Stimulated activated CD4-positive, alpha-beta T cell treated with anti-CD3 and anti-CD28 coated beads, Interleukin-1b, Interleukin-23, amount 100 ng/mL, for 48 hours (primary cell): Measurements from ENCODE around the gene CC2D1A.

Experiments used
- DNase-seq: peaks from one replicate; pipeline ENCODE4 v3.0.0-alpha.2; 2020

The CC2D1A gene

DNA sequence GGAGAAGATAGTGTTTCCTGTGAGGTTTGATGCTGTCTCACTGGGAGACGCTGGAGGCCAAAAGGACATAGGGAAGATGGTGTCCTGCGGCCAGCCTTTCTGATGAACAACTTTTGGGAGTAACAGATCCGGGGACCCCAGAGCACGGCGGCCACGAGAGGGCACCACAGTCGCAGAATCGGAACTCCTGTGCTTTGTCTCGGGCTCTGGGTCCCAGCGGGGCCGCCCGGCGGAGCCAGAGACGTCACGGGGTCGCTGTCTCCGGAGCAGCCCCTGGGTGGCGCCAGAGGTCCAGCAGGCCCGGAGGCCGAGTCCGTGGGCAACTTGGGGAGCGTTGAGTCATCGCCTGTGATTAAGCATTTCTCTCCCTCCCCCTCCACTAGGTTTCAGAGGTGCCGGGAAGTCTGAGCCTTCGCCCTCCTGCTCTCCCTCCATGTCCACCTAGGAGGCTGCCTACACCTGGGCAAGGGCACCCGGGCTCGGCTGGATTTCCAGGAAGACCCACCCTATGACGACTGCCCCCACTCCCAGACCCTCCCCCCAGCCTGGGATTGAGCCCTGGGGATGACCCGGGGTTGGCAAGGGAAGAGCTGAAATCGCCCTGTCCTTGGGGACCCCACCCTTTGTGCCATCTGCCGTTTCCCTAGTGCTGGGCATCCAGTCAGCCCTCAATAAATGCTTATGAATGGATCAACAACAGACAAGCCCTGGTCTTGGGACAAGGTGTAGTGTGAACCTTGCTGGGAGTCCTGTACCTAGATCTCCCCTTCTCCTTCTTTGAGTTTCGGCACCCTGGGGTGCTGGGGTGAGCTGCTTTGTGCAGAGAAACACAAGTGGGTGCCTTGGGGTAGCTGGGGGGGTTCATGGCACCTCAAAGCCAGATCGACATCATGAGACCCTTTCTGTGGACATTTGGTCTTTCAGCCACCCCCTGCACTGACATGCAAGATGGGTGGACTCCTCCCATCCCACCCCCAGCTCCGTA lies 25.6 kb upstream of the CC2D1A start:
- DNase-seq = peak; percentile 98

DNA sequence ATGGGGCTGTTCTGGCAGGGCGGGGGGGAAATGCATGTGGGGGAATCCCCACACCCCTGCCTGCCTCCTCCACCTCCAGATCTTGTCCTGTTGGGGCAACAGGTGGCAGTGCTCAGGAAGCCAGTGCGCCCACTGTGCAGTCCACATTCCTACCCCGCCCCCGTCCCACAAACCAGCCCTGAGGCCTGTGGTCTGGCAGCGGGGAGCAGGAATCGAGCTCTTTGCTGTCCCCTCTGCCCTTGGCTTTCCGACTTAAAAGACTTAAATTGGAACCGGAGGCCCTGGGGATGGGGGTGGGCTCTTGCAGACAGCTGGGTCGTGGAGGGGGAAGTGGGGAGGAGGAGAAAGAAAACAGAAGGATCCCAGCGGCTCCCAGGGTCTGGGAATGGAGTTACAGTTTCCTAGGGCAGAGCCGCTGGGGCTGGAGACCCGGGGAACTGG lies 24.7 kb upstream of the CC2D1A start:
- DNase-seq = no peak

DNA sequence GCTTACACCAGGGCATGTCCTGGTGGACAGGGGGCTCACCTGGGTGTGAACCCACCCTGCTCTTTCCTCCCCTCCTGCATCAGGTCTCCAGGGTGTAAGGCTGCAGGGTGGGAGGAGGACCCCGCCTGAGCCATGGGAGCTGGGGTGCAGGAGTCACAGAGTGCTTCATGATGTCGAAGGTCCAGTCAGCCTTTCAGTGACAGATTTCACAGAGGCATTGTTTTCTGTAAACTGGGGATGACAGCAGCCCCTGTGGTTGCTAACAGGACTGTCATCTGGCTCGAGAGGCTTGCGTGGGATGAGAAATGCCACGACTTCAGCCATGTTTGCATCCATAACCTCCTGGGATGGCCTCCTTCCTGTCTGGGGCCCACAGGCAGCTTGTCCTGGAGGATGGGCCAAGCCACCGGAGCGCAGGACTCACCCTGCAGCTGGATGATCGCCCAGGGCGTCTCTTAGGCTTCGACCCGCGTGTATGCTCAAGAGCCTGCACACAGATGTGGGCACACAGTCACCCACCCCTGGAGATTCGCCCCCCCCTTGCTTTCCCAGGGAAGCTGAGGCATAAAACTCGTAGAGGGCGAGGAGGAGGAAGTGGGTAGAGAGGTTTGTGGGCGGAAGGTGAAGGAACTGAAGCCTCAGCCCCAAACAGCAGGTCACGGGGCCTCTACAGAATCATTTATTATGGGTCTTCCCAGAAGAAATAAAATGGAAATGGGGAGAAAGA lies 24.1 kb upstream of the CC2D1A start:
- DNase-seq = peak; percentile 59

DNA sequence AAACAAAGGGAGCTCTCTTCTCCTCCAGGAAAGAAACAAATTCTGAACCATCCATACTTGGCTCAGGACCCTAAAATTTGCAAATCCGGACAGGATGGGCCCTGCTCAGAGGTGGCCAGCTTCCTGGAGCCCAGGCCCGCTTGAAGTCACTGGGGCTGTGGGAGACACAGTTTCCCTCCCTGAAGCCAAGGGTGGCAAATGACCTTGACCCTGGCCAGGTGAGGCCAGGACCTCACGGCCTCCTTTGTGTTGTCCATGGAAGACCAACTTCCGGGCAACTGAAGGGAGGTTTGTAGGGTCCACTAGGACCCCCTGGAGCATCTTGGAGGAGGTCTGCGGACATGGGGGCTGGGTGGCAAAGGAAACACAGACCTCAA lies 23.6 kb upstream of the CC2D1A start:
- no peak for DNase-seq

DNA sequence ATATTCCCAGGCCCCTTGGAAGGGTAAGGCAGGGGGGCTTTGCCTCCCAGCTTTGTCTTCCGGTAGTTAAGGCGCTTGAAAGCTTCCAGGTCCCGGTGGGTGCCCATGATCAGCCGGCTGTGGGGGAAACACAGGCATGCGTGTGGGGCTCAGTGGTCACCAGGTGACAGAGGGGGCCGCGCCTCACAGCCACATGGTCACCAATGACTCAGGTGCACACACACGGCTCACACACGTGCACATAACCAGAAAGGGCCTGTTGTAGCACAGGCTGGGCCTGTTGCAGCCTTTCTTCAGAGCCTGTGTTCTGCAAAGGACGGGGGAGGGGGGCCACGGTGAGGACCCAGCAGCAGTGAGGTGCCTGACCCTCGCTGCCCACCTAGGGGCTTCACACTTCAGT lies 23.2 kb upstream of the CC2D1A start:
- no peak for DNase-seq

DNA sequence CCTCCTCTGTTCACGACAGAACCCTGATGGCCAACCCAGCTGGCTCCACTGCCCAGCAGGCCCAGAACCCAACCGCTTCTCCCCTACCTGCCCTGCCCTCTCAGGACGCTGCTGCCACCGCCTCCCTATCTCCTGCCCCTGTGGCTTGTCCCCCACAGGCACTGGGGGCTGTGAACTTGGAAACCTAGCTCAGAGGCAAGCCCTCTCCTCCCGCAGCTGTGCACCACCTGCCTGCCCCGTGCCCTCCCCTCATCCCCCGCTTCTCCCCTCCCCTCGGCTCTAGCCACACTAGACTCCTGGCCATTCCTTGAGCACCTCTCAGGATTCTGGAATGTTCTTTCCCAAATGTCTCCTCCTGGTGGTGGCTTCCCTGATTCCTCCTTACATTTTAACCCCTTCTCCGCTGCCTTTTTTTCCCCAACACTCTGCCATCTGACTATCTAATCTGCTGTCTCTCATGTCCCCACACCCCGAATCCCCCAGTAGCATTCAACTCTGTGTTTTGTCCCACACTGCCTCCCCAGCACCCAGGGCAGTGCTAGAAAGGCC lies 22.4 kb upstream of the CC2D1A start:
- DNase-seq = no peak

DNA sequence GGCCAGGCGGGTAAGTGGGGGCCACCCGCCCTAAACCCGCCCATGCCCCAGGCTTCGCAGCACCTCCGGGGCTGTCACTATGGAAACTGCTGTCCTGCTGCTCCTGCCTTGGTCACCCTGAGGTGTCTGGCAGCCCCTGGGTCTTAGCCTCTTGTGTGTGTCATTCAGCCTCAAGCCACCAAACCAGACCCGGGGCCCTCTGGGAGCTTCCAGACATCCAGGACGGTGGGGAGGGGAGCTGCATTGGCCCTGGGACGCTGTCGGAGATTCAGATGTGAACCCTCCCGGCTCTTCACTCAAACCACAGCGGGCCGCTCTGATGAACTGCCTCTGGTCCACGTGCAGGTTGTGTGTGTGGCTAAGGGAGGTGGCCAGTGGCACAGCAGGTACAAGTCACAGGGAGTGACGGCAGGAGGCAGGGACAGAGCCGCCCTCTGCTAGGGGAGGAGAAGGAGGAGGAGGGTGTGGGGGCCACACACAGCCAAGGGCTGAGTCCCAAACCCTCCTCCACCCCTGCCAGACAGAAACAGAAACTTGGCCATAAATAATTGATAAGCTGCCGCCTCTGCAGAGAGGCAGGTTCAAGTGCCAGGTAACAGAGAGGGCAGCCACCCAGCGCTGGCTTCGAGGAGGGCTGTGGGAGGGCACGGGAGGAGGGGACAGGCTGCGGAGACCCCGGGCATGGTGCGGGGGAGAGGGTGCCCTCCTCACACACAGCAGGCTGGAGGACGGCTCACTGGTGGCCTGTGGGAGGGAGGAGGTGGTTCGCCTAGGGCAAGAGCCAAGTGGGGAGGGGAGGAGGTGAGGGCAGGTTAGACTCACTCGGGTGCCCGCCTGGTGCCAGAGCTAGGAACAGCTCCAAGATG lies 21.0 kb upstream of the CC2D1A start:
- no peak for DNase-seq

DNA sequence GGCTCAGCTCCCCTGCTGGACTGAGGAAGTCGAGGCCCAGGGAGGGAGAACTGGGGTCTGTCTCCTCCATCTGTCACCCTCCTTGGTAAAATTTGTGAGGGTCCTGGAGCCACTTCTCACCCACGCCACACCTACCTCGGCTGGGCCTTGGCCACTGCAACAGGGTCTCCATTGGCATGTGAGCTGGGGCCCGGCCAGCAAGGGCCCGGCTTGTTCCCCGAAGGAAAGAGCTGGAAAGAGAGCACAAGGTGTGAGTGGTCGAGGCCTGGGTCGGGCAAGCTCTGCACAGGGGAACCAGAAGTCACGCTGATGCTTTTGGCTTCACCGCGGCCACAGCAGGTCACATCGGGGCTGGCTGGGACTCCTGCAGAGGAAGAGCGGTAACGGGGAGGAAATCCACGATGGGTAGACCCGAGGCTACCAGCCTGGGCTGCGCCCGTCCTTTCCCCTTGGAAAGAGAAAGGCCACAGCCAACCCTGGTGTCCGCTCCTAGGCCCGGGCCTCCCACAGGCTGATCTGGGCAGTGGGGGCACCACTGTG lies 20.1 kb upstream of the CC2D1A start:
- no peak for DNase-seq

DNA sequence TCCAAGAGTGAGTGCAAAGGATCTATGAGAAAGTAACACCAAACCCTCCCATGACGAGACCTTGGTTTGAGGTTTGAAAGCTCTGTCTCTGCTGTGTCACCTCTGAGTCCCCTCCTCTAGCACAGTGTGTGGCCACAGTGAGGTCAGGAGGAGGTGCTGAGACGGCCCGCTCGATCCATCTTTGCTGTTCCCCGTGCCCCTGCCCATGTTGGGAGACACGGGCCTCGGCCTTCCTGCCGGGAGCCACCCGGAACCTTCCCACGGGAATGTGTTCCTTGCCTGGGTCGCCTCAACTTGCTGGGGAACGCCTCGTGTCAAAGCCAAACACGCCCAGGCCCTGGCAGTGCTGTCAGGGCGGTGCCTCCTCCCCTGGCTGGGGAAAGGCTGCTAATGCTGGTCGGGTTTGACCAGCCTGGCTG lies 19.0 kb upstream of the CC2D1A start:
- no peak for DNase-seq

DNA sequence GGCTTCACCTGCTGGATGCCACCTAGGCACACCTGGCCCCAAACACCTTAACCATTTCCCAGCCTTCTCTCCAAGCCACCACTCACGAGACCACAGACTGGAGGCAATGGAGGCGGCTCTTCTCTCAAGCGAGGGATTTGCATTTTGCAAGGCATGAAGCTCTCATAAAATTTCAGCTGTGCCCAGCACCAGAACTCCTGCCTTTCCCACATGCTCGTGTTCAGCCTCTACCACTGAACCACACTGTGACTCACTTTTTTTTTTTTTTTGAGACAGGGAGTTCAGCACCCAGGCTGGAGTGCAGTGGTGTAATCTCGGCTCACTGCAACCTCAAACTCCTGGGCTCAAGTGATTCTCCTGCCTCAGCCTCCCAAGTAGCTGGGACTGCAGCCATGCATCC lies 18.5 kb upstream of the CC2D1A start:
- no peak for DNase-seq

DNA sequence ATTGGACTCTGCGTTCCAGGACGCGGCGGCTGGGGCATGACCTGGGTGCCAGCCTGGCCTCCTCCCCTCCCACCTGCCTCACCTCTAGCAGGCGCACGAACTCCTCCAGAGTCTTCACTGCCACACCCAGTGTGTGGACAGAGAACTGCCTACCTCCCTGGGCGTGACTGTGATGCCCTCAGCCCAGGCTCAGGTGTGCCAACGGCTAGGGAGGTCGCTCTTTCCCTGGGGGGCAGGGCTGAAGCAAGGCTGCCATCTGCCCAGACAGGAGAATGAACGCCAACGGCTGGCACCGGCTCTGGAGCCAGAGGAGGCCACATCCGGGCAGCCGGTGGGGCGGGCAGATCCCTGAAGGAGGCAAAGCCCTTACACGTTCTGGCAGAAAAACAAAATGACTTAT lies 17.7 kb upstream of the CC2D1A start:
- DNase-seq = no peak

DNA sequence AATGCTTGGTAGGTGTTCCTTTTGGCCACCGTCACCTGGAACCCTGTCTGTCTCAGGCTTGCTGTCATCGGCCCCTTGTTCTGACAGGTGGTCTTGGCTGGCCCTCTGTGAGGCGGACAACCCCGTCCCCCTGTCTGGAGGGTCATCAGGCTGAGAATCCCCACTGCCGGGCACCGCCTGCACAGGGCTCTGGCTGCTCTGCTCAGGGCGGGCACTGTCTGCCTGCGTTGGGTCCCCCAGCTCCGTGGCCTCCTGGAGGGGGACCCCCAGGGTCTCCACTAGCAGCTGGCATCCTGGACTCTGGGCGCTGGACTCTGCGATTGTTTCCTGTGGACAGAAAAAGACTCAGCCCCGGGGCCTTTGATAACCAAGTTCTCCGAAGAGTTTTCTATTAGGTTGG lies 15.9 kb upstream of the CC2D1A start:
- DNase-seq = no peak

DNA sequence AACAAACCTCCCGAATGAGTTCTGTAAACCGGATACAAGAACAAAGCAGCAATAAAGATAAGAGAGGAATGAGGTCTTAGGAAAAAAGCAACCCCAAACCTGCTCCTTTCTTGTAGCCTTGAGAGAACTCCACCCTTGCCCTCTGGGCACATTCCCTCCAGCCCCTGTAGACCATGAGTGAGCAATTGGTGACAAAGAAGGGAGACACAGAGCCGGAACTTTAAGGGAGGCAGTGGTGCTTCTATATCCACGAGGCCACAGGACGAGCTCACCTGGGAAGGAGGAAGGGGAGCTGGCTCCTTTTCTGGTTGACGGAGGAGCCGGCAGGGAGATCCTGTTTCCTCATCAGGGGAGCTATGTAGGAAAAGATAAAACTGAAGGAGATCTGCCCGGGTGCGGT lies 13.1 kb upstream of the CC2D1A start:
- DNase-seq = no peak

DNA sequence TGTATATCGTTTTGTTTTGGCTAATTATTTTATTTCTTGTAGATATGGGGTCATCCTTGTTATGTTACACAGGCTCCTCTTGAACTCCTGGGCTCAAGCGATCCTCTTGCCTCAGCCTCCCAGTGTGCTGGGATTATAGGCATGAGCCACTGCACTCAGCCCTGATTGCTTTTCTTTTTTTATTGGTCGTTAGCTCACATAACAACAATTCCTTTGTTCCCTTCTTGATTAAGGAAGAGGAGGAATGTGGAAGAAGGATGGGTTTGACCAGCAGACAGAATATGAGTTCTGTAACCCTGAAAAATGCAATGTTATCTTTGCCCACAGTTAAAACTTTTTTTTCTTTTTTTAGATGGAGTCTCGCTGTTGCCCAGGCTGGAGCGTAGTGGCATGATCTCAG lies 11.4 kb upstream of the CC2D1A start:
- DNase-seq = no peak

DNA sequence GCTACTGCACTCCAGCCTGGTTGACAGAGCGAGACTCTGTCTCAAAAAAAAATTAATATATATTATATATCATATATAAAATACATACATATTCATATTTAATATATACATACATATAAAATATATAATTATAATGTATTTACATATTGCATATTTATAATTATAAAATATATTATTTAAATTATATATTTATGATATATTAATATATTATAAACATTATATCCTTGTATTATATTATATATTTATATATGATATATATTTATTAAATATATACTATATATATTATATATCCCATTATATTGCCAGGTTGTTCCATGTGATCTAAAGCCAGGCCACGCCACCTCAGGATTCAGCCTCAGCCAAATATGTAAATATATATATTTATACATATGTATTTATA lies 9.8 kb upstream of the CC2D1A start:
- DNase-seq = no peak

DNA sequence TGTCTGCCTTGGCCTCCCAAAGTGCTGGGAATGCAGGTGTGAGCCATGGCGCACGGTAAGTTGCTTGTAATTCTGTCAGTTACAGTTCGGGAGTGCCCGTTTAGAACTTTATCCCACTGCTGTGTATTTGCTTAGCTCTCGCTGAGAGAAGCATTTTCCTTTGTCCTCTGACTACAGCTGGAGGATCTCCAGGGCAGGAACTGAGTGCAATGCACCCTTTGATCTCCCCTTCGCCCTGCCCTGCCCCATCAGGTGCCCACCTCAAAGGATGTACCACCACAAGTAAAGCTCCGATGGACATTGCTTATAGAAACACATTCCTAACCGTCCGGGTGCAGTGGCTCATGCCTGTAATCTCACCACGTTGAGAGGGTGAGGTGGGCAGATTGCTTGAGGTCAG lies 6.6 kb upstream of the CC2D1A start:
- DNase-seq = no peak

DNA sequence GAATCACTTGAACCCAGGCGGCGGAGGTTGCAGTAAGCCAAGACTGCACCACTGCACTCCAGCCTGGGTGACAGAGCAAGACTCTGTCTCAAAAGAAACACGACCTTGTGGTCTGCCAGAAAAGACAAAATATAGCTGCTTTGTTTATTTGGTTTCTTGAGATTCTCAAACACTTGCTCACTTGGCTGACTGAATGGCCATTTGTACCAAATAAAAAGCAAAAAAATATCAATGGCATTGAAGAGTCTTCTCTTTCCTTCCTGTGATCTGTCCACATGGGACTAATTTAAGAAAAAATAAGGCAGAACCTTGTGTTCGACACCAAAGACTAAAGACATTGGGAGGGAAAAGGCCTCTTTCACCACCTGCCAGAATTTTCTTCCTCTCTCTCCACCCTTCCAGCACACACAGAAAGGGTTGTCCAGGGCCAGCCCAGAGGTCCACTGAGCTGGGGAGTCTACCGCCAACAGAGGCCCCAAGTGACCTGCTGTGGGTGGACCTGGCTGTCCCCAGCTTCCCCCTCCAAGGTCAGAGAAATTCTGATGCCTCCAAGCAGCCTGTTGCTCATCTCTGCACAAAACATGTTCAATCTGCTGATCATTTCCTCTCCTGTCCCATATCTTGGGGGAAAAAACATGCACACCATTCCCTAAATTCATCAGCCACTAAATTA lies 6.0 kb upstream of the CC2D1A start:
- DNase-seq = no peak

DNA sequence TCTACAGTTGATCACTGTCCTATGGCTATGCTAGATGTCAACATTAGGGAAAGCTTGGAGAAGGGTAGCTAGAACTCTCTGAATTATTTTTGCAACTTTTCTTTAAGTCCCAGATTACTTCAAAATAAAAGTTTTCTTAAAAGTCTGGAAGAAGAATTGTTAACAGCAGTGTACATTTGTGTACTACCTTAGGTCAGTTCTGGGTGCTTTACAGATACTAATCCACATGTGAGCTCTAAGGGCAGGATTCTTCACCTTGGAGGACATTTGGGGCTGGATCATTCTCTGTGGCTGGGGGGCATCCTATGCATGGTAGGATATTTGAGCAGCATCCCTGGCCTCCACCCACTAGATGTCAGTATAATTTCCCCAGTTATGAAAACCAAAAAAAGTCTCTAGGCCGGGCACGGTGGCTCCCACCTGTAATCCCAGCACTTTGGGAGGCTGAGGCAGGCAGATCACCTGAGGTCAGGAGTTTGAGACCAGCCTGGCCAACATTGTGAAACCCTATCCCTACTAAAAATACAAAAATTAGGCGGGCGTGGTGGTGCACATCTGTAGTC lies 2.9 kb upstream of the CC2D1A start:
- no peak for DNase-seq

DNA sequence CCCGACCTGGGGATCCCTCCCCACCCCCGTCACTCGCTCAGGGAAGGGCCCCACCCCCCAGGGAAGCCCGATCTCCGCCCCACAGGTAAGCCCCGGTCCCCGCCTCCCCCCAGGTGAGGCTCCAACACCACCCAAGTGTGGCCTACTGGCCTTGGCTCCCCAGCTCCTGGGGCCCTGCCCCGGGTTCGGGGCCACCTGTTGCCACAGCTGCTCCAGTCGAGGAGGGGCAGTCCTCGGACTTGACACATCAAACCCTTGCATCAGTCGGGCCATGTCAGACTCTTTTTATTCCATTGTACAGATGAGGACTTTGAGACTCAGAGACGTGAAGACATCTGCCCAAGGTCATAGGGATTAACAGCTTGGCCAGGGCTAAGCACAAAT lies 512 bp downstream of the CC2D1A start:
- no peak for DNase-seq

DNA sequence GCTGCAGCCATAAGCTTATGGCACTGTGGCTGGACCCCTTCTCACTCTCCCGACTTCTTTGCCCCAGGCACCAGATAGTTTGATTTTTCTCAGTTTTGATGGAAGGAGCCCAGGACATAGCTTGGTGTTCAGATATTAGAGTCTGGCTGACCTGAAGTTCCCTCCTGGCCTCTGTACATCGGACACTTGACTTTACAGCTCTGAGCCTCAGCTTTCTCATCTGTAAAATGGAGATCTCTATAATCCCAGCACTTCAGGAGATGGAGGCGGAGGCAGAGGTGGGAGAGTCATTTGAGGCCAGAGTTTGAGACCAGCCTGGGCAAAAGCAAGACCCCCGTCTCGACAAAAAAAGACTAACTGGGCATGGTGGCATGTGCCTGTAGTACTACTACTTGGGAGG lies 909 bp downstream of the CC2D1A start:
- no peak for DNase-seq

DNA sequence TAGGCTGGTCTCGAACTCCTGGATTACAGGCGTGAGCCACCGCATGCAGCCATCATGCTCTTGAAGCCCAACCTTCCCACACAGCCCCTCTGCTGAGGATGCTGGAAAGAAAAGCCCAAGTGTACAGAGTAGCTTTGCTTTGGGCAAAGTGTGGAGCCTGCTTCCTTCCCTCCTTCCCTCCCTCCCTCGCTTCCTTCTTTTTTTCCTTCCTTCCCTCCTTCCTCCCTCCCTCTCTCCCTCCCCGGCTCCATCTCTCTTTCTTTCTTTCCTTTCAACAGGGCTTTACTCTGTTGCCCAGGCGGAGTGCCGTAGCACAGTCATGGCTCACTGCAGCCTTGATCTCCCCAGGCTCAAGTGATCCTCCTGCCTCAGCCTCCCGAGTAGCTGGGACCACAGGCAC lies 2.7 kb downstream of the CC2D1A start:
- DNase-seq = no peak

DNA sequence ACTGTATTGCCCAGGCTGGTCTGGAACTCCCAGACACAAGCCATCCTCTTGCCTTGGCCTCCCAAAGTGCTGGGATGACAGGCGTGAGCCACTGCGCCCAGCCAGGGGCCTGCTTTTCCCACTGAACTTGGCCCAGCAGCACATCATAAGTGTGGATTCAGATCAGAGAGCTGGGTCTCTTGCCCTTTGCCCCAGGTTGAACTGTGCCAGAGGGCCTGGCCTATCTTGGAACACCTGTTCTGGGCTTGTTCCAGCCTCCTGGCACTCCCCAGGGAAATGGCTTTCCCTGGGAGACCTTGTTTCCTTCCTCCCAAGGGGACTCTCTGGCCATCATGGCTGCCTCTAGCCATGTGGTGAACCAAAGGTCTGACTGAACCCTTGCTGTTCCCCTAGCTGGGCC lies 3.4 kb downstream of the CC2D1A start:
- DNase-seq = no peak
